Endothelial cell of umbilical vein (primary cell): Measurements from ENCODE around the gene APBB1.

Experiments
- CTCF ChIP-seq, 2 donors: IDR thresholded peaks; 1 replicate in 1 of 2; 2 replicates in 1 of 2; pipeline ENCODE4 v1.5.1; 2011; ENCODE audit warnings: low read length in 2 of 2, mild to moderate bottlenecking in 2 of 2, moderate library complexity in 2 of 2, control low read depth in 1 of 2, inconsistent platforms in 1 of 2, low read depth in 1 of 2; ENCODE audit not compliant: insufficient read depth in 1 of 2; ENCODE audit errors: extremely low read depth in 1 of 2
- EZH2 ChIP-seq: IDR thresholded peaks from 2 replicates; pipeline ENCODE4 v1.6.1; 2012; ENCODE audit warnings: borderline replicate concordance, low read depth, mild to moderate bottlenecking, moderate library complexity, low read length, inconsistent platforms; ENCODE audit not compliant: severe bottlenecking
- FOS ChIP-seq: IDR thresholded peaks from 2 replicates; pipeline ENCODE4 v1.6.1; 2011; ENCODE audit warnings: mild to moderate bottlenecking, low read length, moderate library complexity, borderline replicate concordance; ENCODE audit not compliant: insufficient read depth
- JUN ChIP-seq: IDR thresholded peaks from 2 replicates; pipeline ENCODE4 v1.6.1; 2011; ENCODE audit warnings: borderline replicate concordance, low read depth; ENCODE audit not compliant: insufficient read length, insufficient read depth
- MAX ChIP-seq: IDR thresholded peaks from 2 replicates; pipeline ENCODE4 v1.6.1; 2011; ENCODE audit not compliant: insufficient read depth, insufficient read length
- MYC ChIP-seq: IDR thresholded peaks from one replicate; pipeline ENCODE4 v1.6.1; 2011; ENCODE audit warnings: mild to moderate bottlenecking, low read depth, low read length
- POLR2A ChIP-seq: IDR thresholded peaks from 2 replicates; pipeline ENCODE4 v1.6.1; 2012; ENCODE audit warnings: low read depth, mild to moderate bottlenecking, control low read depth, low read length
- POLR2AphosphoS5 ChIP-seq: IDR thresholded peaks from 2 replicates; pipeline ENCODE4 v1.6.1; 2012; ENCODE audit warnings: low read depth, mild to moderate bottlenecking, control low read depth, low read length, moderate library complexity; ENCODE audit not compliant: insufficient read depth

- TF ChIP-seq MYC (no peak), EZH2 (no peak), CTCF (IDR thresholded peaks at IDR 0.05; ENCODE audit: extremely low read depth in 1 of 2, insufficient read depth in 1 of 2, low read depth in 1 of 2, low read length in 2 of 2) (no peak), POLR2AphosphoS5 (no peak), POLR2A (no peak), JUN (no peak), FOS (no peak), MAX (no peak)
These were observed 47.1 kb downstream of the APBB1 start for GRCh38 chr11:6371825-6372224.
